ENCODE data around the gene FBXO47.

The FBXO47 gene

GRCh38 chr17:38896346-38896954 lies 70.8 kb downstream of the FBXO47 start:
- no peak for TF ChIP-seq CTCF (IDR thresholded peaks at IDR 0.05; ENCODE audit: low read depth, low read length, missing control alignments)
- Histone ChIP-seq H3K4me3 (ENCODE audit: low read depth, low read length) (no peak overlapping the region), H3K27me3 (replicated peaks) (no peaks in the 10 kb centered on the region), H3K36me3 (replicated peaks) (peaks cover 69% of the 10 kb centered on the region), H3K27ac (no peak overlapping the region)
- DNase-seq = no peak
- in situ Hi-C loops (cut with HindIII; ENCODE audit: low pct_ligation_motif_present, low sequenced_read_pairs) = no loop called here

GRCh38 chr17:38894276-38894675 lies 72.9 kb downstream of the FBXO47 start:
- no peak overlapping the region for H3K4me3 ChIP-seq (ENCODE audit: low read depth, low read length)
- no peak for DNase-seq
- no peaks in the 10 kb centered on the region for H3K27me3 ChIP-seq (replicated peaks)
- H3K36me3 ChIP-seq (replicated peaks) = peaks cover 79% of the 10 kb centered on the region
- H3K27ac ChIP-seq = no peak overlapping the region
- no peak for TF ChIP-seq CTCF (IDR thresholded peaks at IDR 0.05; ENCODE audit: low read depth, low read length, missing control alignments)
- in situ Hi-C loops (cut with HindIII; ENCODE audit: low pct_ligation_motif_present, low sequenced_read_pairs) = no loop called here

- H3K27me3 ChIP-seq (replicated peaks) = no peaks in the 10 kb centered on the region
- DNase-seq = peak; percentile 50
- no peak overlapping the region for H3K4me3 ChIP-seq (ENCODE audit: low read depth, low read length)
- H3K36me3 ChIP-seq (replicated peaks) = peaks cover 78% of the 10 kb centered on the region
- in situ Hi-C loops (cut with HindIII; ENCODE audit: low pct_ligation_motif_present, low sequenced_read_pairs) = no loop called here
- TF ChIP-seq CTCF (IDR thresholded peaks at IDR 0.05; ENCODE audit: low read depth, low read length, missing control alignments) = no peak
- H3K27ac ChIP-seq = no peak overlapping the region
Observed at GRCh38 chr17:38893607-38894006, 73.6 kb downstream of the FBXO47 start.

GRCh38 chr17:38893113-38893512 lies 74.1 kb downstream of the FBXO47 start:
- Histone ChIP-seq H3K4me3 (ENCODE audit: low read depth, low read length) (no peak overlapping the region), H3K27me3 (replicated peaks) (no peaks in the 10 kb centered on the region), H3K36me3 (replicated peaks) (peaks cover 76% of the 10 kb centered on the region), H3K27ac (no peak overlapping the region)
- in situ Hi-C loops (cut with HindIII; ENCODE audit: low pct_ligation_motif_present, low sequenced_read_pairs) = no loop called here
- no peak for DNase-seq
- no peak for TF ChIP-seq CTCF (IDR thresholded peaks at IDR 0.05; ENCODE audit: low read depth, low read length, missing control alignments)

GRCh38 chr17:38892620-38893019 lies 74.6 kb downstream of the FBXO47 start:
- Histone ChIP-seq H3K4me3 (ENCODE audit: low read depth, low read length) (no peak overlapping the region), H3K36me3 (replicated peaks) (peaks cover 72% of the 10 kb centered on the region), H3K27me3 (replicated peaks) (no peaks in the 10 kb centered on the region), H3K27ac (no peak overlapping the region)
- in situ Hi-C loops (cut with HindIII; ENCODE audit: low pct_ligation_motif_present, low sequenced_read_pairs) = no loop called here
- no peak for TF ChIP-seq CTCF (IDR thresholded peaks at IDR 0.05; ENCODE audit: low read depth, low read length, missing control alignments)
- no peak for DNase-seq

- DNase-seq = no peak
- TF ChIP-seq CTCF (IDR thresholded peaks at IDR 0.05; ENCODE audit: low read depth, low read length, missing control alignments) = no peak
- no peak overlapping the region for H3K4me3 ChIP-seq (ENCODE audit: low read depth, low read length)
- H3K27me3 ChIP-seq (replicated peaks) = no peaks in the 10 kb centered on the region
- in situ Hi-C loops (cut with HindIII; ENCODE audit: low pct_ligation_motif_present, low sequenced_read_pairs) = no loop called here
- peaks cover 72% of the 10 kb centered on the region for H3K36me3 ChIP-seq (replicated peaks)
- no peak overlapping the region for H3K27ac ChIP-seq
Observed at GRCh38 chr17:38892083-38892482, 75.1 kb downstream of the FBXO47 start.

Data from brain microvascular endothelial cell (primary cell).